Body of pancreas (tissue), 4 donors: ENCODE data around the gene CCDC137. TPM values are rescaled to one million over a fixed set of nuclear protein-coding genes. Genes with fewer than 3 reads are reported as not detected.

Experiments
- ATAC-seq: fragments of 150-250 bp; one replicate; pipeline ENCODE4 v1.9.1; 2016
- DNase-seq, 4 donors: peaks; one replicate each; pipeline ENCODE4 v3.0.0-alpha.2; 2019
- H3K27ac ChIP-seq, 4 donors: fragments of 200-600 bp; sonication (generic); 1 replicate in 3 of 4; 2 replicates in 1 of 4; pipeline versions ENCODE4 v1.5.1 to v1.6.1; 2016 to 2019; ENCODE audit warnings: mild to moderate bottlenecking in 1 of 4, mixed read lengths in 1 of 4, moderate library complexity in 1 of 4
- H3K27me3 ChIP-seq, 2 donors: fragments of 200-600 bp; sonication (generic); one replicate each; pipeline ENCODE4 v1.6.0; 2016; ENCODE audit warnings: mild to moderate bottlenecking in 1 of 2
- H3K36me3 ChIP-seq, 2 donors: fragments of 200-600 bp; sonication (generic); replicated peaks in 1 of 2; 2 replicates each; pipeline ENCODE4 v1.5.1; 2016; ENCODE audit warnings: low read depth in 2 of 2; ENCODE audit not compliant: insufficient read depth in 1 of 2
- H3K4me1 ChIP-seq: fragments of 200-600 bp; sonication (generic); one replicate; pipeline ENCODE4 v1.6.0; 2016
- H3K4me3 ChIP-seq, 2 donors: fragments of 200-600 bp; sonication (generic); 1 replicate in 1 of 2; 2 replicates in 1 of 2; pipeline ENCODE4 v1.5.1; 2016 to 2019
- H3K9me3 ChIP-seq, 3 donors: fragments of 200-600 bp; sonication (generic); 1 replicate in 2 of 3; 2 replicates in 1 of 3; pipeline ENCODE4 v1.5.1; 2016
- POLR2A ChIP-seq, 3 donors: fragments of 450-650 bp; IDR thresholded peaks; one replicate each; pipeline ENCODE4 v1.6.1; 2016; ENCODE audit warnings: antibody characterized with exemption in 3 of 3, mild to moderate bottlenecking in 2 of 3
- WGBS, 2 donors: methylation state at CpG; one replicate each; pipeline ENCODE4 v1.1.5; 2017; 5-methylcytosine and 5-hydroxymethylcytosine counted together
- intact Hi-C: fragments of 100-400 bp; cut with DNase I; formaldehyde crosslinking; loops from one replicate; pipeline ENCODE4 v1.15.1; 2023
- microRNA-seq, 2 donors: library from miRNA; unstranded; fragments of <30 nt; microRNA quantifications; one replicate each; pipeline ENCODE4, GENCODE V29; 2016; ENCODE audit warnings: borderline number of aligned reads in 2 of 2, borderline replicate concordance in 2 of 2
- small RNA-seq: library from RNA; depleted of rRNA; stranded (forward); fragments of <200 nt; gene quantifications from one replicate; pipeline ENCODE3, GENCODE V24; 2016
- total RNA-seq, 2 donors: library from RNA; depleted of rRNA; stranded (reverse); fragments of >200 nt; gene quantifications; one replicate each; pipeline ENCODE4 v1.1.0, GENCODE V29; 2016
- TF ChIP-seq, protein P1 (sequence below), 7 experiments: fragments of 450-650 bp in 4 of 7; fragments of 200-600 bp in 3 of 7; sonication (generic) in 3 of 7; IDR thresholded peaks; one replicate each; pipeline ENCODE4 v1.5.1; 2016 to 2019; ENCODE audit warnings: antibody characterized with exemption in 7 of 7

CCDC137 gene
- total RNA-seq, 2 donors from 2014 or later, result 6.2 to 21.4 TPM

DNA sequence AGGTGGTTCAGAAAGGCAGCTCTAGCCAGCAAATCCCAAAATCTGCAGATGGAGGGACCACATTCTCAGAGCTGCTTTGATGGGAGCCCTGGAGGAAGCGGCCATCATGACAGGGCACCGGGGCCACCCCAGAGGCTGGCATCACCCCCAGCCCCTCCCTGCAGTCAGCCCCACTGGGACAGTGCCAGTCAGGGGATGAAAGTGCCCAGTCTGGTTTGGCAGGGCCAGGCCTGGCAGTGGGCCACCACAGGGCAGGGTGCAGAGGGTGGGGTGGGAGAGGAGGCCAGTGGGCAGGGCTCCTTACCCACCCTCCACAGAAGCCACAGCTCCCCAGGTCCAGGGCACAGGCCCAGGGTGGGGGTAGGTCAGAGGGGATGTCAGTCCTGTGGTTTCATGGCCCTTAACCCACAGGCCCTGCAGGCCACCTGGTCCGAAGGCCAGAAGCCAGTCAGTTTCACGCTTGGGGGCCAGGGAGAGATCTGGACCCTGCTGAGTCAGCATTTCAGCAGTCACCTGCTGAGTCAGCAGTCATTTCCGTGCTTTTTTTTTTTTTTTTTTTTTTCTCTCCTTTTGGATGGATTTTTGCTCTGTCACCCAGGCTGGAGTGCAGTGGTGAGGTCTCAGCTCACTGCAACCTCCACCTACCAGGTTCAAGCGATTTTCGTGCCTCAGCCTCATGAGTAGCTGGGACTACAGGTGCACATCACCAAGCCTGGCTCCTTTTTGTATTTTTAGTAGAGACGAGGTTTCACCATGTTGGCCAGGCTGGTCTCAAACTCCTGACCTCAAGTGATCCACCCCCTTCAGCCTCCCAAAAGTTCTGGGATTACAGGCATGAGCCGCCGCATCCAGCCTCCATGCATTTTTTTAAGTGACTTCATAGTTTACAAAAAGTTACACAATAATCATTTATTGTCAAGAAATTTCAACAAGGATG is 55.9 kb downstream of the CCDC137 start:
- no peak for TF ChIP-seq POLR2A (IDR thresholded peaks at IDR 0.05)
- TF ChIP-seq, protein P1, sequence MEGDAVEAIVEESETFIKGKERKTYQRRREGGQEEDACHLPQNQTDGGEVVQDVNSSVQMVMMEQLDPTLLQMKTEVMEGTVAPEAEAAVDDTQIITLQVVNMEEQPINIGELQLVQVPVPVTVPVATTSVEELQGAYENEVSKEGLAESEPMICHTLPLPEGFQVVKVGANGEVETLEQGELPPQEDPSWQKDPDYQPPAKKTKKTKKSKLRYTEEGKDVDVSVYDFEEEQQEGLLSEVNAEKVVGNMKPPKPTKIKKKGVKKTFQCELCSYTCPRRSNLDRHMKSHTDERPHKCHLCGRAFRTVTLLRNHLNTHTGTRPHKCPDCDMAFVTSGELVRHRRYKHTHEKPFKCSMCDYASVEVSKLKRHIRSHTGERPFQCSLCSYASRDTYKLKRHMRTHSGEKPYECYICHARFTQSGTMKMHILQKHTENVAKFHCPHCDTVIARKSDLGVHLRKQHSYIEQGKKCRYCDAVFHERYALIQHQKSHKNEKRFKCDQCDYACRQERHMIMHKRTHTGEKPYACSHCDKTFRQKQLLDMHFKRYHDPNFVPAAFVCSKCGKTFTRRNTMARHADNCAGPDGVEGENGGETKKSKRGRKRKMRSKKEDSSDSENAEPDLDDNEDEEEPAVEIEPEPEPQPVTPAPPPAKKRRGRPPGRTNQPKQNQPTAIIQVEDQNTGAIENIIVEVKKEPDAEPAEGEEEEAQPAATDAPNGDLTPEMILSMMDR (IDR thresholded peaks at IDR 0.05), result peak in 3 of 7 experiments; percentile 15 to 34 (median 17)
- H3K36me3 ChIP-seq, result peaks cover 0 to 3% of the 10 kb centered on the region in 2 donors
- ATAC-seq, result peak; percentile 96
- 11 to 27% methylated on average over 10 of the region's 10 CpGs for WGBS, 2 donors
- intact Hi-C loops, result no loop called here
- peaks cover 45% of the 10 kb centered on the region for H3K4me1 ChIP-seq
- H3K9me3 ChIP-seq, result no peaks in the 10 kb centered on the region
- DNase-seq, result peak; percentile 94 to 98 (median 96)
- no peaks in the 10 kb centered on the region for H3K27me3 ChIP-seq
- no peak overlapping the region for H3K4me3 ChIP-seq
- H3K27ac ChIP-seq, result peak overlapping the region; percentile 53 to 80 (median 70)

Small RNA genes within 50 kb of the gene (microRNA-seq; reads per million reads assigned to microRNA genes)
- 0 to 0.47 reads per million in 2 donors for gene MIR6786

Small RNA genes within 50 kb of the gene (small RNA-seq; reads per million reads assigned to genes)
- not detected for gene MIR6786

Other genes with a start within 250 kb of the CCDC137 start
- gene ACTG1, start 153.9 kb upstream of the CCDC137 start, total RNA-seq, result 1,000 to 10,000 TPM; 1,634 to 1,790 TPM
- gene FSCN2, start 138.4 kb upstream of the CCDC137 start, total RNA-seq, result 10 to 100 TPM in 1 of 2 donors, 1 to 10 TPM in 1; 7.0 to 13.5 TPM
- gene FAAP100, start 114.4 kb upstream of the CCDC137 start, total RNA-seq, result 10 to 100 TPM; 27.8 to 50.4 TPM
- 10 to 100 TPM; 43.8 to 63.0 TPM for gene NPLOC4, start 29.6 kb upstream of the CCDC137 start, total RNA-seq
- gene TSPAN10, start 29.5 kb upstream of the CCDC137 start, total RNA-seq, result 1 to 10 TPM; 1.0 to 5.3 TPM
- not detected for gene PDE6G, start 10.2 kb upstream of the CCDC137 start, total RNA-seq
- 10 to 100 TPM; 18.1 to 23.3 TPM for gene OXLD1, start 132 bp upstream of the CCDC137 start, total RNA-seq
- gene ARL16, start 17.1 kb downstream of the CCDC137 start, total RNA-seq, result 10 to 100 TPM; 22.8 to 47.1 TPM
- gene HGS, start 17.3 kb downstream of the CCDC137 start, total RNA-seq, result 10 to 100 TPM; 60.7 to 66.9 TPM
- 10 to 100 TPM; 17.1 to 45.8 TPM for gene MRPL12, start 36.6 kb downstream of the CCDC137 start, total RNA-seq
- gene SLC25A10, start 45.5 kb downstream of the CCDC137 start, total RNA-seq, result 10 to 100 TPM; 15.8 to 18.9 TPM
- gene GCGR, start 137.4 kb downstream of the CCDC137 start, total RNA-seq, result 1 to 10 TPM in 1 of 2 donors, under 1 TPM in 1; 0.52 to 5.3 TPM
- 10 to 100 TPM; 46.1 to 65.6 TPM for gene MCRIP1, start 166.6 kb downstream of the CCDC137 start, total RNA-seq
- not detected for gene PPP1R27, start 168.3 kb downstream of the CCDC137 start, total RNA-seq
- gene P4HB, start 193.8 kb downstream of the CCDC137 start, total RNA-seq, result 1,000 to 10,000 TPM; 1,462 to 4,394 TPM
- 100 to 1,000 TPM; 109 to 141 TPM for gene ARHGDIA, start 204.6 kb downstream of the CCDC137 start, total RNA-seq
- gene ALYREF, start 224.8 kb downstream of the CCDC137 start, total RNA-seq, result 10 to 100 TPM; 17.1 to 72.2 TPM
- 100 to 1,000 TPM in 1 of 2 donors, 10 to 100 TPM in 1; 58.1 to 111 TPM for gene ANAPC11, start 225.0 kb downstream of the CCDC137 start, total RNA-seq
- 1 to 10 TPM in 1 of 2 donors, under 1 TPM in 1; 0.66 to 1.8 TPM for gene NPB, start 235.5 kb downstream of the CCDC137 start, total RNA-seq
- gene PCYT2, start 244.7 kb downstream of the CCDC137 start, total RNA-seq, result 10 to 100 TPM; 13.0 to 25.1 TPM